SK-N-SH treated with all-trans-retinoic acid at 6 μM for 48 hours (cell line): Measurements from ENCODE around the gene DLG2.
A peak's percentile ranks its signal among the peaks of the same experiment; 100 is the strongest.

Experiments used
- ATAC-seq: fragments of 200-7000 bp; cut with Tn5 transposase; 3 replicates; pipeline ENCODE4 v1.9.1; 2020; ENCODE audit warnings: mild to moderate bottlenecking, moderate library complexity
- ARNTL ChIP-seq: fragments of 450-650 bp; formaldehyde crosslinking; IDR thresholded peaks from 2 replicates; pipeline ENCODE4 v1.5.0; 2020; ENCODE audit warnings: low read depth, mild to moderate bottlenecking, moderate library complexity, borderline replicate concordance
- BACH2 ChIP-seq: fragments of 250-450 bp; sonication (Bioruptor Pico); IDR thresholded peaks from 2 replicates; pipeline ENCODE4 v1.9.0; 2021; ENCODE audit warnings: mild to moderate bottlenecking, borderline replicate concordance
- CSDC2 ChIP-seq: fragments of 250-450 bp; sonication (Bioruptor Pico); IDR thresholded peaks from 2 replicates; pipeline ENCODE4 v1.5.0; 2020; ENCODE audit warnings: mild to moderate bottlenecking, moderate library complexity
- CSRNP3 ChIP-seq: fragments of 250-450 bp; sonication (Bioruptor Pico); IDR thresholded peaks from 2 replicates; pipeline ENCODE4 v1.5.1; 2021; ENCODE audit warnings: mild to moderate bottlenecking, moderate library complexity
- ESRRG ChIP-seq: fragments of 250-450 bp; sonication (Bioruptor Pico); IDR thresholded peaks from 2 replicates; pipeline ENCODE4 v1.6.1; 2021; ENCODE audit warnings: mild to moderate bottlenecking
- GLIS3 ChIP-seq: fragments of 250-450 bp; sonication (Bioruptor Pico); IDR thresholded peaks from 2 replicates; pipeline ENCODE4 v1.5.0; 2020; ENCODE audit warnings: mild to moderate bottlenecking, moderate library complexity
- ISL1 ChIP-seq: fragments of 250-450 bp; sonication (Bioruptor Pico); IDR thresholded peaks from 2 replicates; pipeline ENCODE4 v2.1.2; 2022; ENCODE audit warnings: mild to moderate bottlenecking, moderate library complexity
- OSR1 ChIP-seq: fragments of 250-450 bp; sonication (Bioruptor Pico); IDR thresholded peaks from 2 replicates; pipeline ENCODE4 v1.8.0; 2022; ENCODE audit warnings: moderate library complexity, mild to moderate bottlenecking, inconsistent platforms
- POU6F1 ChIP-seq: fragments of 250-450 bp; sonication (Bioruptor Pico); IDR thresholded peaks from 2 replicates; pipeline ENCODE4 v1.8.0; 2021; ENCODE audit warnings: low read depth, mild to moderate bottlenecking, moderate library complexity, borderline replicate concordance
- PPARA ChIP-seq: fragments of 250-450 bp; sonication (Bioruptor Pico); IDR thresholded peaks from 2 replicates; pipeline ENCODE4 v1.5.0; 2020; ENCODE audit warnings: mild to moderate bottlenecking, borderline replicate concordance
- RARB ChIP-seq: fragments of 250-450 bp; sonication (Bioruptor Pico); IDR thresholded peaks from 2 replicates; pipeline ENCODE4 v1.8.0; 2021; ENCODE audit warnings: mild to moderate bottlenecking, moderate library complexity
- SNAI2 ChIP-seq: fragments of 250-450 bp; sonication (Bioruptor Pico); IDR thresholded peaks from 2 replicates; pipeline ENCODE4 v1.5.0; 2020; ENCODE audit warnings: mild to moderate bottlenecking, moderate library complexity
- TCF4 ChIP-seq: fragments of 250-450 bp; sonication (Bioruptor Pico); IDR thresholded peaks from 2 replicates; pipeline ENCODE4 v1.8.0; 2021; ENCODE audit warnings: mild to moderate bottlenecking, moderate library complexity, borderline replicate concordance
- TOX ChIP-seq: fragments of 250-450 bp; sonication (Bioruptor Pico); IDR thresholded peaks from 2 replicates; pipeline ENCODE4 v1.8.0; 2021; ENCODE audit warnings: mild to moderate bottlenecking, moderate library complexity, borderline replicate concordance
- TSHZ2 ChIP-seq: fragments of 250-450 bp; sonication (Bioruptor Pico); IDR thresholded peaks from 2 replicates; pipeline ENCODE4 v1.5.0; 2020; ENCODE audit warnings: mild to moderate bottlenecking, moderate library complexity
- ZC3H10 ChIP-seq: fragments of 250-450 bp; sonication (Bioruptor Pico); IDR thresholded peaks from 2 replicates; pipeline ENCODE4 v1.5.1; 2021; ENCODE audit warnings: mild to moderate bottlenecking, moderate library complexity
- ZFP3 ChIP-seq: fragments of 250-450 bp; sonication (Bioruptor Pico); IDR thresholded peaks from 2 replicates; pipeline ENCODE4 v1.5.0; 2020; ENCODE audit warnings: mild to moderate bottlenecking, moderate library complexity
- ZNF70 ChIP-seq: fragments of 450-650 bp; formaldehyde crosslinking; IDR thresholded peaks from 2 replicates; pipeline ENCODE4 v1.5.0; 2020; ENCODE audit warnings: mild to moderate bottlenecking, moderate library complexity
- ZNF8 ChIP-seq: fragments of 450-650 bp; formaldehyde crosslinking; IDR thresholded peaks from 2 replicates; pipeline ENCODE4 v1.5.0; 2020; ENCODE audit warnings: mild to moderate bottlenecking, moderate library complexity
- TF ChIP-seq, protein P1 (sequence below): fragments of 250-450 bp; sonication (Bioruptor Pico); IDR thresholded peaks from 2 replicates; pipeline ENCODE4 v1.8.0; 2020; ENCODE audit warnings: mild to moderate bottlenecking, moderate library complexity, borderline replicate concordance

The DLG2 gene

DNA sequence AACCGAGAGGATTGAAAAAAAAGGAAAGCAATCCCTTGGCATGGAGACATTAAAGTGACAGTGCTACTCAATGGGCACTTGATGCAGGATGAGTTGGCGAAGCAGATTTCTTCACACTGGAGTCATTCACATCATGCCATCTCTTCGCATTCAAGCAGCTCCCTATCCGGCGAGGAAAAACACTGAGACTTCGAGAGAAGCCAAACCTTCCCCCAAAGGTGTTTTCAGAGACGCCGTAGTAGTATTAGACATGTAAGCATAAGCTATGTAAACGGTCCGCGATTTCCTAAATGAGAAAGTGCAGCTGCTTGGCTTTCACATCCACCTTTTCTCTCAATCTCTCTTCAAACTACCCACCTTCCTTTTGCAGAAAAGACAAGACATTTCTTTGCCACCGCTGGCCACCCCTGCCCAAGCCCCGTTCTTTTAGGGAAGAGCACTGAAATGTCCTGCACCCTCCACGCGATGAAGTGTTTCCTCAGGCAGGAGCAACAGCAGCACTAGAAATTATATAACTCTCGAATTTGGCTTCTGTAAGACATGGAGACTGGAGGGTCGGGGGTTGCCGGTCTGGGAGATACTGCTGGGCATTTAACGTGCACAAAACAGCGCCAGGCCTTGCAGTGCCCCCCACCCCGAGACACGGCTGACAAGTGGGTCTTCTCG lies at the start of gene DLG2:
Gene DLG2, minus strand, starts transcription at position 13 of the 666 bp plus-strand sequence.
- peak; percentile 37 for ATAC-seq
- no peak for TF ChIP-seq TSHZ2
- TF ChIP-seq ZFP3 (CRISPR knock-in tag) = no peak
- no peak for TF ChIP-seq TOX (CRISPR knock-in tag)
- no peak for TF ChIP-seq PPARA (CRISPR knock-in tag)
- no peak for TF ChIP-seq ESRRG (CRISPR knock-in tag)
- TF ChIP-seq ARNTL (CRISPR knock-in tag) = no peak
- TF ChIP-seq TCF4 (CRISPR knock-in tag) = no peak
- no peak for TF ChIP-seq CSRNP3
- no peak for TF ChIP-seq OSR1 (CRISPR knock-in tag)
- TF ChIP-seq ZNF8 (CRISPR knock-in tag) = no peak
- TF ChIP-seq ZNF70 (CRISPR knock-in tag) = no peak
- TF ChIP-seq ZC3H10 = no peak
- no peak for TF ChIP-seq SNAI2 (CRISPR knock-in tag)
- TF ChIP-seq, protein P1, sequence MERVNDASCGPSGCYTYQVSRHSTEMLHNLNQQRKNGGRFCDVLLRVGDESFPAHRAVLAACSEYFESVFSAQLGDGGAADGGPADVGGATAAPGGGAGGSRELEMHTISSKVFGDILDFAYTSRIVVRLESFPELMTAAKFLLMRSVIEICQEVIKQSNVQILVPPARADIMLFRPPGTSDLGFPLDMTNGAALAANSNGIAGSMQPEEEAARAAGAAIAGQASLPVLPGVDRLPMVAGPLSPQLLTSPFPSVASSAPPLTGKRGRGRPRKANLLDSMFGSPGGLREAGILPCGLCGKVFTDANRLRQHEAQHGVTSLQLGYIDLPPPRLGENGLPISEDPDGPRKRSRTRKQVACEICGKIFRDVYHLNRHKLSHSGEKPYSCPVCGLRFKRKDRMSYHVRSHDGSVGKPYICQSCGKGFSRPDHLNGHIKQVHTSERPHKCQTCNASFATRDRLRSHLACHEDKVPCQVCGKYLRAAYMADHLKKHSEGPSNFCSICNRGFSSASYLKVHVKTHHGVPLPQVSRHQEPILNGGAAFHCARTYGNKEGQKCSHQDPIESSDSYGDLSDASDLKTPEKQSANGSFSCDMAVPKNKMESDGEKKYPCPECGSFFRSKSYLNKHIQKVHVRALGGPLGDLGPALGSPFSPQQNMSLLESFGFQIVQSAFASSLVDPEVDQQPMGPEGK (CRISPR knock-in tag) = no peak
- TF ChIP-seq BACH2 (CRISPR knock-in tag) = no peak

- no peak for ATAC-seq
- no peak for TF ChIP-seq RARB (CRISPR knock-in tag)
- no peak for TF ChIP-seq GLIS3
- TF ChIP-seq CSDC2 = no peak
- no peak for TF ChIP-seq CSRNP3
- TF ChIP-seq SNAI2 (CRISPR knock-in tag) = no peak
- no peak for TF ChIP-seq ISL1 (CRISPR knock-in tag)
- no peak for TF ChIP-seq ESRRG (CRISPR knock-in tag)
- TF ChIP-seq ARNTL (CRISPR knock-in tag) = no peak
- TF ChIP-seq POU6F1 (CRISPR knock-in tag) = no peak
- no peak for TF ChIP-seq ZNF70 (CRISPR knock-in tag)
- no peak for TF ChIP-seq TSHZ2
- TF ChIP-seq, all 23 proteins: peak for 0
Observed at GRCh38 chr11:85673393-85673792, 46.2 kb upstream of the DLG2 start.
